ENCODE measurements around the gene MYBPC2. TPM values are rescaled to one million over a fixed set of nuclear protein-coding genes. Genes with fewer than 3 reads are reported as not detected.

The MYBPC2 gene
- total RNA-seq, 1 donor from 2014 or later: not detected

DNA sequence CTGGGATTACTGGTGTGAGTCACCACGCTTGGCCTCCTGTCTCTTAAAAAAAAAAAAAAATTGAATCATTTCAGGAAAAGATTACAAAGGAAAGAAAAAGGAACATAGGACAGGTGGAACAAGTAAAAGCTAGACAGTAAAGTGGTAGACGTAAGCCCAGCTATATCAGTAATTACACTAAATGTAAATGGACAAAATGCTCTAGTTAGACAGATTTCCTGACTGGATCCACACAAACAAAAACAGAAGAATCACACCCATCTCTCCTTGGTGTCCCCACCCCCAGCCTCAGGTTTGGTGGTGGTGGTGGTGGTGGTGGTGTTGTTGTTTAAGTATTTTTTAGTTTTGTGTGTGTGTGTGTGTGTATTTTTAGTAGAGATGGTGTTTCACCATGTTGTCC lies 20.3 kb upstream of the MYBPC2 start:
- Mint-ChIP-seq H3K4me1 (ENCODE audit: unreplicated experiment) (no peaks in the 10 kb centered on the region), H3K36me3 (ENCODE audit: unreplicated experiment) (peaks cover 2% of the 10 kb centered on the region), H3K27me3 (ENCODE audit: unreplicated experiment) (no peaks in the 10 kb centered on the region), H3K27ac (ENCODE audit: unreplicated experiment) (no peak overlapping the region), H3K9me3 (ENCODE audit: unreplicated experiment) (no peaks in the 10 kb centered on the region), H3K4me3 (ENCODE audit: unreplicated experiment) (no peak overlapping the region)
- TF ChIP-seq CTCF (IDR thresholded peaks at IDR 0.05): no peak
- no peak for DNase-seq (ENCODE audit: extremely low spot score, unreplicated experiment)

DNA sequence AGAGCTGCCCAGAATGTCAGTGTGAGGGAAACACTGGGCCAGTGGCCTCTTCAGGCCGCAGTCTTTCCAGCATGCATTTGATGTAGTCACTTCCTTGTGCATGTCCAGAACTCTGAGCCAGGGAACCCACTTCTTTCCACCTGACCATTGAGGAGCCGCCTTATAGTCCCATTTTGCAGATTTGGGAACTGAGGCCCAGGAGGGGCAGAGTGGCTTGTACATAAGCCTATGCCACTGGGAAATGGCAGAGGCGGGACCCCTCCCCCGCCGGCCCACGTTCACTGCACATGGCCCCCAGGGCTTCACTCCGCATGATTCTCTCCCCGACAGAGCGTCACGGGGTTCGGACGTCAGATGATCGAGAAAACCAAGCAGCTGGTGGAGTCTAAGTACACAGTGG lies 19.6 kb upstream of the MYBPC2 start:
- peaks cover 2% of the 10 kb centered on the region for H3K36me3 Mint-ChIP-seq (ENCODE audit: unreplicated experiment)
- no peak overlapping the region for H3K27ac Mint-ChIP-seq (ENCODE audit: unreplicated experiment)
- no peak for TF ChIP-seq CTCF (IDR thresholded peaks at IDR 0.05)
- H3K9me3 Mint-ChIP-seq (ENCODE audit: unreplicated experiment): no peaks in the 10 kb centered on the region
- no peaks in the 10 kb centered on the region for H3K27me3 Mint-ChIP-seq (ENCODE audit: unreplicated experiment)
- H3K4me1 Mint-ChIP-seq (ENCODE audit: unreplicated experiment): no peaks in the 10 kb centered on the region
- H3K4me3 Mint-ChIP-seq (ENCODE audit: unreplicated experiment): no peak overlapping the region
- DNase-seq (ENCODE audit: extremely low spot score, unreplicated experiment): no peak

GRCh38 chr19:50413531-50413930 lies 19.2 kb upstream of the MYBPC2 start:
- Mint-ChIP-seq H3K27ac (ENCODE audit: unreplicated experiment) (no peak overlapping the region), H3K4me1 (ENCODE audit: unreplicated experiment) (no peaks in the 10 kb centered on the region), H3K4me3 (ENCODE audit: unreplicated experiment) (no peak overlapping the region), H3K9me3 (ENCODE audit: unreplicated experiment) (no peaks in the 10 kb centered on the region), H3K36me3 (ENCODE audit: unreplicated experiment) (peaks cover 2% of the 10 kb centered on the region), H3K27me3 (ENCODE audit: unreplicated experiment) (no peaks in the 10 kb centered on the region)
- DNase-seq (ENCODE audit: extremely low spot score, unreplicated experiment): no peak
- TF ChIP-seq CTCF (IDR thresholded peaks at IDR 0.05): no peak

GRCh38 chr19:50414864-50415660 lies 17.6 kb upstream of the MYBPC2 start:
- Mint-ChIP-seq H3K4me1 (ENCODE audit: unreplicated experiment) (peaks cover 3% of the 10 kb centered on the region), H3K27ac (ENCODE audit: unreplicated experiment) (no peak overlapping the region), H3K27me3 (ENCODE audit: unreplicated experiment) (peaks cover 8% of the 10 kb centered on the region), H3K36me3 (ENCODE audit: unreplicated experiment) (peaks cover 2% of the 10 kb centered on the region), H3K4me3 (ENCODE audit: unreplicated experiment) (no peak overlapping the region), H3K9me3 (ENCODE audit: unreplicated experiment) (no peaks in the 10 kb centered on the region)
- peak; percentile 92 for DNase-seq (ENCODE audit: extremely low spot score, unreplicated experiment)
- TF ChIP-seq CTCF (IDR thresholded peaks at IDR 0.05): peak; percentile 80

DNA sequence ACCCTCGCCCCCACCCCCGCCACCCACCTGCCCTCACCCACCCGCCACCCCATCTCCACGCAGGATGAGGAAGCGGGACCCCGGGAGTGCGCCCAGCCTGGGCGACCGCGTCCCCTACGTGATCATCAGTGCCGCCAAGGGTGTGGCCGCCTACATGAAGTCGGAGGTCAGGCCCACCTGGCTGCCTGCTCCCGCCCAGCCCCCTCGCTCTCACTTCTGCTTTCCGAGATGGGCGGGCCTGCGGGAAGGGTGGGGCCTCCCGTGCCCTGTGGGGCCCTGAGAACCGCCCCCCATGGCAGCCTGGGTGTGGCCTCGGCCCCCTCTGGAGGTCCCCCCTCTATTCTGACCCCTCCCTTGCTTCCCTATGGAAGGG lies 17.0 kb upstream of the MYBPC2 start:
- Mint-ChIP-seq H3K27ac (ENCODE audit: unreplicated experiment) (no peak overlapping the region), H3K4me3 (ENCODE audit: unreplicated experiment) (no peak overlapping the region), H3K36me3 (ENCODE audit: unreplicated experiment) (peaks cover 2% of the 10 kb centered on the region), H3K9me3 (ENCODE audit: unreplicated experiment) (no peaks in the 10 kb centered on the region), H3K27me3 (ENCODE audit: unreplicated experiment) (peaks cover 11% of the 10 kb centered on the region), H3K4me1 (ENCODE audit: unreplicated experiment) (peaks cover 3% of the 10 kb centered on the region)
- DNase-seq (ENCODE audit: extremely low spot score, unreplicated experiment): no peak
- no peak for TF ChIP-seq CTCF (IDR thresholded peaks at IDR 0.05)
